Stimulated activated CD4-positive, alpha-beta T cell treated with anti-CD3 and anti-CD28 coated beads, TNF-alpha, amount 100 ng/mL, for 1 hour (primary cell): ENCODE measurements around the gene CAMK1D.
"Not testable (repeated sequence)": the region's sequence is repeated elsewhere in the genome, so short reads cannot be mapped to it uniquely, and the experiment has no call there.

Source experiments
- DNase-seq, 3 donors: peaks; one replicate each; pipeline ENCODE4 v3.0.0-alpha.2; 2020; ENCODE audit warnings: low read depth in 3 of 3, low spot score in 1 of 3

Gene CAMK1D

GRCh38 chr10:12423896-12424295, 74.5 kb downstream of the CAMK1D start:
- no peak for DNase-seq

- DNase-seq: no peak
Measured at GRCh38 chr10:12427276-12427675, 77.9 kb downstream of the CAMK1D start.

- no peak for DNase-seq
Measured at GRCh38 chr10:12428447-12429135, 79.2 kb downstream of the CAMK1D start.

GRCh38 chr10:12430406-12430982, 81.1 kb downstream of the CAMK1D start:
- no peak for DNase-seq

- DNase-seq: no peak
Measured at GRCh38 chr10:12431151-12432101, 82.1 kb downstream of the CAMK1D start.

GRCh38 chr10:12432402-12433189, 83.2 kb downstream of the CAMK1D start:
- no peak for DNase-seq

GRCh38 chr10:12434277-12434676, 84.9 kb downstream of the CAMK1D start:
- no peak for DNase-seq

- not testable (repeated sequence) for DNase-seq
Measured at GRCh38 chr10:12434677-12435076, 85.3 kb downstream of the CAMK1D start.

GRCh38 chr10:12435348-12435747, 86.0 kb downstream of the CAMK1D start:
- DNase-seq: no peak

GRCh38 chr10:12438919-12439692, 89.8 kb downstream of the CAMK1D start:
- DNase-seq: no peak

- DNase-seq: not testable (repeated sequence)
Measured at GRCh38 chr10:12439767-12440166, 90.4 kb downstream of the CAMK1D start.

GRCh38 chr10:12443026-12443425, 93.7 kb downstream of the CAMK1D start:
- DNase-seq: no peak

GRCh38 chr10:12444981-12445700, 95.8 kb downstream of the CAMK1D start:
- DNase-seq: no peak

GRCh38 chr10:12445701-12446334, 96.5 kb downstream of the CAMK1D start:
- no peak for DNase-seq

GRCh38 chr10:12448340-12448728, 99.0 kb downstream of the CAMK1D start:
- no peak for DNase-seq

- peak; percentile 32 to 52 (median 50) for DNase-seq
Measured at GRCh38 chr10:12448729-12449391, 99.5 kb downstream of the CAMK1D start.

GRCh38 chr10:12455318-12455717, 106.0 kb downstream of the CAMK1D start:
- no peak for DNase-seq

- DNase-seq: no peak
Measured at GRCh38 chr10:12455766-12456165, 106.4 kb downstream of the CAMK1D start.

GRCh38 chr10:12459340-12459739, 110.0 kb downstream of the CAMK1D start:
- DNase-seq: no peak
